T-helper 1 cell treated with Interleukin-12 subunit alpha and Interleukin-12 subunit beta and Interleukin-4 antibody, amounts not matched to agents 30 μg/mL and 1 μg/mL, for 36 hours (primary cell): Measurements from ENCODE around the gene BIRC3.
"Not testable (repeated sequence)": the region's sequence is repeated elsewhere in the genome, so short reads cannot be mapped to it uniquely, and the experiment has no call there.

Source experiments
- H3K27ac Mint-ChIP-seq: one replicate; pipeline ENCODE4 v1.8.0; 2021; ENCODE audit warnings: mild to moderate bottlenecking, mixed read lengths
- H3K27me3 Mint-ChIP-seq: one replicate; pipeline ENCODE4 v1.8.0; 2021; ENCODE audit warnings: low read depth, mixed read lengths
- H3K36me3 Mint-ChIP-seq: one replicate; pipeline ENCODE4 v1.8.0; 2021; ENCODE audit warnings: low read depth, mixed read lengths
- H3K4me1 Mint-ChIP-seq: one replicate; pipeline ENCODE4 v1.8.0; 2021; ENCODE audit warnings: low read depth, mixed read lengths
- H3K4me3 Mint-ChIP-seq: one replicate; pipeline ENCODE4 v1.8.0; 2021; ENCODE audit warnings: mild to moderate bottlenecking, moderate library complexity, mixed read lengths
- H3K9me3 Mint-ChIP-seq: one replicate; pipeline ENCODE4 v1.8.0; 2021; ENCODE audit warnings: mixed read lengths

BIRC3 gene

GRCh38 chr11:102357116-102357515 lies 39.8 kb downstream of the BIRC3 start:
- Mint-ChIP-seq H3K27ac (no peak overlapping the region), H3K4me1 (peaks cover 37% of the 10 kb centered on the region), H3K4me3 (no peak overlapping the region)

GRCh38 chr11:102359372-102359771 lies 42.1 kb downstream of the BIRC3 start:
- Mint-ChIP-seq H3K36me3 (peaks cover 66% of the 10 kb centered on the region), H3K4me1 (peaks cover 40% of the 10 kb centered on the region)

More at GRCh38 chr11:102357116-102357515, 39.8 kb downstream of the BIRC3 start:
- Mint-ChIP-seq H3K36me3 (peaks cover 69% of the 10 kb centered on the region), H3K27me3 (no peaks in the 10 kb centered on the region), H3K9me3 (peaks cover 10% of the 10 kb centered on the region)

DNA sequence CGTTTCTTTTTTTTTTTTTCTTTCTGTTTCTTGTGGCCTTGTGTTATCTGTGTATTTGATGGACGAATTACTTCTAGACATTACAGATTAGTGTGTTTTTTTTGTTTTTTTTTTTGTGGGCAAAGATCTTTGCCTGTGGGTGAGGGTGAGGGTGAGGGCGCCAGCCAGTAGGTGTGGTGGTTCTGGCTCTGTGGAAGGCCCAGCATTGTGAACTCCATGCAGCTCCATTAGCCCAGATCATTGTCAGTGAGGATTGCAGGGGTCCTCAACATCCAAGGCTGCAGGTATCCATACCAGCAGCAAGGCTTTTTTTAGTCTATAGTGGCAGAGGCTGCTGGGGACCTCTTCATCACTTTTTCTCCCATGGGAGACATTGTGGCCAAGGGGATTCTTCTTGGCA lies 43.4 kb downstream of the BIRC3 start:
- no peaks in the 10 kb centered on the region for H3K27me3 Mint-ChIP-seq
- peak overlapping the region; percentile 86 for H3K27ac Mint-ChIP-seq
- peaks cover 6% of the 10 kb centered on the region for H3K9me3 Mint-ChIP-seq
- peaks cover 42% of the 10 kb centered on the region for H3K4me1 Mint-ChIP-seq
- peaks cover 65% of the 10 kb centered on the region for H3K36me3 Mint-ChIP-seq
- peak overlapping the region; percentile 55 for H3K4me3 Mint-ChIP-seq

More at GRCh38 chr11:102359372-102359771, 42.1 kb downstream of the BIRC3 start:
- Mint-ChIP-seq H3K9me3 (peaks cover 10% of the 10 kb centered on the region), H3K27me3 (no peaks in the 10 kb centered on the region), H3K4me3 (no peak overlapping the region), H3K27ac (no peak overlapping the region)

DNA sequence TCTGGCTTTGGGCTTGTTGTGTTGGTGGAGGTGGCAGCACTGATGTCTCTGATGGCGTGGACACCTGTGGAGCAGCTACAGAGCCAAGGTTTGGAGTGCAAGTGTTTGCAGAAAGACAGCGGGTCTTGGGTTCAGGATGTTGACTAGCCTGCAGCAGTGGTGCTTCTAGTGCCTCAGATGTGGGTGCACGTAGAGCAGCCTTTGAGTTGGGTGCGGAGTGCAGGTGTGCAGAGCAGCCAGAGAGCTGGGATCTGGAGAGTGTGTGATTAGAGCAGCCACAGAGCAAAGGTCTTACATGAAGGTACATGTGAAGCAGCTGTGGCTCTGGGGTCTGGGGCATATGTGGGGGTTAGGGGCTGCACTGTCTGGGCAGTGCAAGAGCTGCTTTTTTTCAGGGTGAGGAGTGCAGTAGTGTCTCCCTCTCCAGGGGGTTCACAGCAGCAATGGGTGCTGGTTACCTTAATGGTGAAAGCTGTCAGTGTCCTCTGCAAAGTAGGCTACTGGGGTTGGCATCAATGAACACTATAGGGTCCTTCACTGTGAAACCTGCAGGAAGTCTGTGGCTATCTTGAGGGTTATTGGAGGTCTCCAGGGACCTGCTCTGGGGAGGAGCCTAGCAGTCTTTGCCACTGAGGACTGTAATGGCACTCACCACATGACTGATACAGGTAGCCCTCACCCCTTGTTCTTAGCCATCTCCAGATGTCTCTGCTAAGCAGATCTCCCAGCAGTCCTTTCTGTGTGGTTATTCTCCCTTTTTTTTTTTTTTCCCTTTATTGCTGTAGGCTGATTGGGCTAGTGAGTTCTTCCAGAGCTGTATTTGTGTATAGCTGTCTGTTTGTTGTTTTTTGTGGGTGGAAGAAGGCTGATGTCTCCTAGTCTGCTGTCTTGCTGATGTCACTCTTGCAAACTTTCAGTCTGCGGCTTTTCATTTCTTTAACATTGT lies 44.1 kb downstream of the BIRC3 start:
- H3K27ac Mint-ChIP-seq = peak overlapping the region; percentile 86
- H3K4me1 Mint-ChIP-seq = peaks cover 42% of the 10 kb centered on the region
- H3K27me3 Mint-ChIP-seq = no peaks in the 10 kb centered on the region
- H3K36me3 Mint-ChIP-seq = peaks cover 64% of the 10 kb centered on the region
- peak overlapping the region; percentile 55 for H3K4me3 Mint-ChIP-seq
- peaks cover 6% of the 10 kb centered on the region for H3K9me3 Mint-ChIP-seq

- Mint-ChIP-seq H3K27me3 (no peaks in the 10 kb centered on the region), H3K9me3 (peaks cover 6% of the 10 kb centered on the region), H3K4me1 (peaks cover 44% of the 10 kb centered on the region), H3K36me3 (peaks cover 60% of the 10 kb centered on the region), H3K4me3 (no peak overlapping the region), H3K27ac (no peak overlapping the region)
These were observed 47.7 kb downstream of the BIRC3 start for GRCh38 chr11:102364991-102365390.

DNA sequence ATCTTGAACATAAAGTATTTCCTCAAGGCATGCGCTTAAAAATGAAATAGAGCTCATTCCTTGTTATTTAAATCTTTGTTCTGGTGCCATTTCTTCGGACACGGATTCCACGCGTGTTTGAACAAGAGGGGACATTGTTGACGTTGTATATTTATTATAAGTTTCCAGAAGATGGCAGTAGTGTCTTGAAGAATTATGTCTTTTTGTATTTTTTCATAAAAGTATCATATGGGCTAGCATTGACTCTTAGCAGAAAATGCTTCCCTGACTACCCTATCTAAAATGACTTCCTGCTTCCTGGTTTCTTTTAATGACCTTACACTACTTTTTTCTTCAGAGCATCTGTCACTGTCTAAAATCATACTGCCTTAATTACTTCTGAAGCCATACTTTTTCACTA lies 50.1 kb downstream of the BIRC3 start:
- no peaks in the 10 kb centered on the region for H3K9me3 Mint-ChIP-seq
- H3K4me3 Mint-ChIP-seq = no peak overlapping the region
- peaks cover 48% of the 10 kb centered on the region for H3K36me3 Mint-ChIP-seq
- H3K4me1 Mint-ChIP-seq = peaks cover 30% of the 10 kb centered on the region
- peak overlapping the region; percentile 1 for H3K27ac Mint-ChIP-seq
- H3K27me3 Mint-ChIP-seq = no peaks in the 10 kb centered on the region

DNA sequence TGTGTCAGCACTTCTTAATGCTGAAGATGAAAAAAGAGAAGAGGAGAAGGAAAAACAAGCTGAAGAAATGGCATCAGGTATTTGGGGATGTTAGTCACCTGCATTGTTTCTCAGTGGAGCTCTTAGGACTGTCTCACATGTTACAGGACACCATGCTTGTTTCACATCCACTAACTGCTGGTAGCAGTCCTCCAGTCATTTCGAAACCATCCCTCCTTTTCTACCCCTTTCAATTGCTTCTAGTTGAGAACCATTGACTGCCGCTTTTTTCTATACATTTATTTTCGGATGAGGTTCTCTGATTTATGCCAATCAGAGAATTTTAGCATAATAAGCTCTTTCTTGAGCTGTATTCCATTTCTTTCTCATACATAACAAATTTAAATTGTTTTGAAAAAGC lies 51.2 kb downstream of the BIRC3 start:
- no peaks in the 10 kb centered on the region for H3K27me3 Mint-ChIP-seq
- H3K9me3 Mint-ChIP-seq = no peaks in the 10 kb centered on the region
- peak overlapping the region; percentile 27 for H3K27ac Mint-ChIP-seq
- H3K4me3 Mint-ChIP-seq = no peak overlapping the region
- peaks cover 27% of the 10 kb centered on the region for H3K4me1 Mint-ChIP-seq
- peaks cover 44% of the 10 kb centered on the region for H3K36me3 Mint-ChIP-seq

DNA sequence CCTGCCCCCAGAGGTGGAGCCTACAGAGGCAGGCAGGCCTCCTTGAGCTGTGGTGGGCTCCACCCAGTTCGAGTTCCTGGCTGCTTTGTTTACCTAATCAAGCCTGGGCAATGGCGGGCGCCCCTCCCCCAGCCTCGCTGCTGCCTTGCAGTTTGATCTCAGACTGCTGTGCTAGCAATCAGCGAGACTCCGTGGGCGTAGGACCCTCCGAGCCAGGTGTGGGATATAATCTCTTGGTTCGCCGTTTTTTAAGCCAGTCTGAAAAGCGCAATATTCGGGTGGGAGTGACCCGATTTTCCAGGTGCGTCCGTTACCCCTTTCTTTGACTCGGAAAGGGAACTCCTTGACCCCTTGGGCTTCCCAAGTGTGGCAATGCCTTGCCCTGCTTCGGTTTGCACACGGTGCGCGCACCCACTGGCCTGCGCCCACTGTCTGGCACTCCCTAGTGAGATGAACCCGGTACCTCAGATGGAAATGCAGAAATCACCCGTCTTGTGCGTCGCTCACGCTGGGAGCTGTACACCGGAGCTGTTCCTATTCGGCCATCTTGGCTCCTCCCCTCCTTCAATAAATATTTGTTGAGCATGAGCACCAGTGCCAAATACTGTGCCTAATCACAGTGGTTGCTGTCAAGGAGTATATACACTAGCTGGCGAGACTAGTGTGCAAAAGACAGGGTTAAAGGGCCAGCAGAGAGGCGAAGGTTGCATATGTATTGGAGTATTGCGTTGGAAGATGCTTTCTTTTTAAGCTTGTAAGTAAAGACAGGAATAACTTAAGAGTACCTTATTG lies 57.5 kb downstream of the BIRC3 start:
- Mint-ChIP-seq H3K36me3 (peaks cover 38% of the 10 kb centered on the region), H3K4me1 (peaks cover 18% of the 10 kb centered on the region)
- not testable (repeated sequence) for H3K27ac Mint-ChIP-seq, H3K9me3 Mint-ChIP-seq, H3K27me3 Mint-ChIP-seq, H3K4me3 Mint-ChIP-seq

DNA sequence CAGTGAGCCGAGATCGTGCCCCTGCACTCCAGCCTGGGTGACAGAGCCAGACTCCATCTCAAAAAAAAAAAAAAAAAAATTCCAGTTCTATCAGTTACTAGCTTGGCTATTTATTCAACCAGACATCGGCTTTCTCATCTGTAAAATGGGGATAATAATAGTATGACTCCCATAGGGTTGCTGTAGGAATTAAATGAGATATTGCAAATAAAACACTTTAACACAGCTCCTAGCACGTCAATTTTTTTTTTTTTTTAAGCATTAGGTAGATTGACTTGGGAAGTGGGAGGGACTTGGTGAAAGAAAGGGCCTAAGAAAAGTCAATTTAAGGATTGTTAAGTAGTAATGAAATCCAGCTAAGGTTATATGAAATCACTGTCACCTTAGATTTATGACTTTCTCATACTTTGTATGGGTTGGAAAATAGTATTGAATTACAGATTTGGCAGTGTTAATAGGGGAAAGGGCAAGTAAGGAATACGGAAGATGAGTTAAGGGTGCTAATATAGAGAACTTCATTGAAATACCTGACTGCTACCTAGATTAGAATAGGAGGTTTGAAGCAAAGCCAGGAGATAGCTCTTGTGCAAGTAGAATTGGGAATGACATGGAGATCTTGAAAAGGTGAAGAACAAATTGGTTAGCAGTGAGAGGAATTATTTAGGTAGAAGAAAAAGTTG lies 58.6 kb downstream of the BIRC3 start:
- H3K27me3 Mint-ChIP-seq = no peaks in the 10 kb centered on the region
- no peaks in the 10 kb centered on the region for H3K9me3 Mint-ChIP-seq
- H3K36me3 Mint-ChIP-seq = peaks cover 44% of the 10 kb centered on the region
- H3K4me3 Mint-ChIP-seq = no peak overlapping the region
- H3K27ac Mint-ChIP-seq = no peak overlapping the region
- H3K4me1 Mint-ChIP-seq = peaks cover 18% of the 10 kb centered on the region

DNA sequence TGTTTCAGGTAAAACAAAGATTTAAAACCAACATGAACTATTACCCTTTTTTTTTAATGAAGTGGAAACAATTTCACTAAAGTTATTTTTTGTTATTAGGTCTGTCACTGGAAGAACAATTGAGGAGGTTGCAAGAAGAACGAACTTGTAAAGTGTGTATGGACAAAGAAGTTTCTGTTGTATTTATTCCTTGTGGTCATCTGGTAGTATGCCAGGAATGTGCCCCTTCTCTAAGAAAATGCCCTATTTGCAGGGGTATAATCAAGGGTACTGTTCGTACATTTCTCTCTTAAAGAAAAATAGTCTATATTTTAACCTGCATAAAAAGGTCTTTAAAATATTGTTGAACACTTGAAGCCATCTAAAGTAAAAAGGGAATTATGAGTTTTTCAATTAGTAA lies 60.6 kb downstream of the BIRC3 start:
- no peak overlapping the region for H3K27ac Mint-ChIP-seq
- no peaks in the 10 kb centered on the region for H3K27me3 Mint-ChIP-seq
- peaks cover 13% of the 10 kb centered on the region for H3K4me1 Mint-ChIP-seq
- H3K36me3 Mint-ChIP-seq = peaks cover 46% of the 10 kb centered on the region
- no peak overlapping the region for H3K4me3 Mint-ChIP-seq
- H3K9me3 Mint-ChIP-seq = no peaks in the 10 kb centered on the region

GRCh38 chr11:102378818-102379217 lies 61.5 kb downstream of the BIRC3 start:
- peaks cover 50% of the 10 kb centered on the region for H3K36me3 Mint-ChIP-seq
- H3K9me3 Mint-ChIP-seq = no peaks in the 10 kb centered on the region
- no peak overlapping the region for H3K4me3 Mint-ChIP-seq
- H3K27ac Mint-ChIP-seq = no peak overlapping the region
- H3K4me1 Mint-ChIP-seq = peaks cover 13% of the 10 kb centered on the region
- H3K27me3 Mint-ChIP-seq = no peaks in the 10 kb centered on the region

DNA sequence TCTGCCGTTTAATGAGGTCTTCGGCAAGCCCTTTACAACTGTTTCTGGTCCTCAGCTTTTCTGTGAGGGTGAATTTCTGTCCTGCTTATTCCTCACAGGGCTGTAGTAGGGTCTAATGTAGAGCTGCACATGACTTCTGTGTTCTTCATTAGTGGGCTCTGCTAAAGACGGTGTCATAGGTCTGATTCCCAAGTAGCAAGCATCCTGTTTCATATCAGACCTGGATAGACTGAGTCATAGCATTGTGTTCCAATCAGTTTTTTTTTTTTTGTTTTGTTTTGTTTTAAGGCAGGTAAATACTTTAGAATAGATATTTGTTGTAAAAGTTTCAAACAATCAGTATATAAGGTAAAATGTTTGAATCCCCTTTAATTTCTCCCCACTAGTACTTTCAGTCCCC lies 65.1 kb downstream of the BIRC3 start:
- Mint-ChIP-seq H3K27ac (no peak overlapping the region), H3K4me1 (peaks cover 10% of the 10 kb centered on the region), H3K4me3 (no peak overlapping the region), H3K27me3 (no peaks in the 10 kb centered on the region), H3K9me3 (no peaks in the 10 kb centered on the region), H3K36me3 (peaks cover 58% of the 10 kb centered on the region)

GRCh38 chr11:102383839-102384238 lies 66.6 kb downstream of the BIRC3 start:
- H3K4me1 Mint-ChIP-seq = peaks cover 12% of the 10 kb centered on the region
- no peaks in the 10 kb centered on the region for H3K9me3 Mint-ChIP-seq
- no peaks in the 10 kb centered on the region for H3K27me3 Mint-ChIP-seq
- H3K36me3 Mint-ChIP-seq = peaks cover 57% of the 10 kb centered on the region
- no peak overlapping the region for H3K27ac Mint-ChIP-seq
- no peak overlapping the region for H3K4me3 Mint-ChIP-seq

GRCh38 chr11:102384419-102385079 lies 67.3 kb downstream of the BIRC3 start:
- Mint-ChIP-seq H3K9me3 (peaks cover 7% of the 10 kb centered on the region), H3K4me1 (peaks cover 19% of the 10 kb centered on the region), H3K27me3 (no peaks in the 10 kb centered on the region), H3K36me3 (peaks cover 59% of the 10 kb centered on the region), H3K4me3 (no peak overlapping the region), H3K27ac (no peak overlapping the region)
